Peyer's patch (tissue), 4 donors: Measurements from ENCODE around the gene ACAP1. TPM values are rescaled to one million over a fixed set of nuclear protein-coding genes. Genes with fewer than 3 reads are reported as not detected.
"Not testable (repeated sequence)": the region's sequence is repeated elsewhere in the genome, so short reads cannot be mapped to it uniquely, and the experiment has no call there.

ENCODE experiments used
- DNase-seq, 3 donors: peaks; one replicate each; pipeline ENCODE4 v3.0.0-alpha.2; 2017 to 2019
- H3K27ac ChIP-seq, 4 donors: fragments of 200-600 bp; sonication (generic); one replicate each; pipeline ENCODE4 v1.5.1; 2016 to 2019
- H3K27me3 ChIP-seq, 2 donors: fragments of 200-600 bp; sonication (generic); one replicate each; pipeline ENCODE4 v1.5.1; 2019
- H3K36me3 ChIP-seq, 3 donors: fragments of 200-600 bp; sonication (generic); one replicate each; pipeline ENCODE4 v1.5.1; 2016 to 2019
- H3K4me1 ChIP-seq, 4 donors: fragments of 200-600 bp; sonication (generic); one replicate each; pipeline ENCODE4 v1.5.1; 2016 to 2019
- H3K4me3 ChIP-seq, 4 donors: fragments of 200-600 bp; sonication (generic); 1 replicate in 3 of 4; 2 replicates in 1 of 4; pipeline ENCODE4 v1.5.1; 2016 to 2019; ENCODE audit warnings: mild to moderate bottlenecking in 1 of 4
- H3K9me3 ChIP-seq, 4 donors: fragments of 200-600 bp; sonication (generic); one replicate each; pipeline ENCODE4 v1.5.1; 2016 to 2019; ENCODE audit warnings: mild to moderate bottlenecking in 1 of 4
- CTCF ChIP-seq, 6 experiments: fragments of 450-650 bp in 4 of 6; fragments of 200-600 bp in 2 of 6; sonication (generic) in 1 of 6; IDR thresholded peaks; one replicate each; pipeline ENCODE4 v1.5.1; 2017 to 2019; ENCODE audit warnings: antibody characterized with exemption in 6 of 6, mild to moderate bottlenecking in 3 of 6, moderate library complexity in 1 of 6
- POLR2A ChIP-seq, 2 donors: fragments of 450-650 bp; IDR thresholded peaks; one replicate each; pipeline ENCODE4 v1.5.1; 2017; ENCODE audit warnings: antibody characterized with exemption in 2 of 2, mild to moderate bottlenecking in 2 of 2, moderate library complexity in 2 of 2
- total RNA-seq, 4 donors: library from RNA; depleted of rRNA; stranded (reverse); fragments of >200 nt; gene quantifications; one replicate each; pipeline ENCODE4 v1.1.0, GENCODE V29; 2016

The ACAP1 gene
- total RNA-seq, 4 donors from 2014 or later, result 15.6 to 696 (median 24.0) TPM

DNA sequence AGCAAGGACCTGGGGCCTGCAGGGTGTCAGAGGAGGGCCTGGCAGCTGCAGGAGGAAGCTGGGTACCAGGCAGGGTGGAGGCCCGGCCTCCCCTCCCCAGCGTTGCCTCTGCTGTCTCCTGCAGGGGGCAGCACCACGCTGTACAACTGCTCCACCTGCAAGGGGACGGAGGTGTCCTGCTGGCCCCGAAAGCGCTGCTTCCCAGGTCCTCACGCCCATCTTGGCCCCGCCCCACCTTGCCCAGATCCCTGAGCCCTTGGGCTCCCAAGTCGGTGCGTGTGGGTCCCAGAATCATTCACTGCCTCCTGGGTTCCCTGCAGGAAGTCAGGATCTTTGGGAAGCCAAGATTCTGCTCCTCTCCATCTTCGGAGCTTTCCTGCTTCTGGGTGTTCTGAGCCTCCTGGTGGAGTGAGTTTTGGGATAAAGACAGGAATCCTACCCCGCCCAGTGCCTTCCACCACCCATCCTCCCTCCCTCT, 19.8 kb downstream of the ACAP1 start:
- H3K27me3 ChIP-seq, result no peaks in the 10 kb centered on the region
- TF ChIP-seq POLR2A (IDR thresholded peaks at IDR 0.05) (peak in 1 of 2 donors; percentile 15), CTCF (IDR thresholded peaks at IDR 0.05) (peak; percentile 80 to 97 (median 92))
- H3K27ac ChIP-seq, result peak overlapping the region in 3 of 4 donors; percentile 9 to 46 (median 43)
- peaks cover 0 to 39% (median 10%) of the 10 kb centered on the region in 4 donors for H3K4me1 ChIP-seq
- DNase-seq, result peak; percentile 86 to 93 (median 89)
- no peak overlapping the region for H3K4me3 ChIP-seq
- H3K36me3 ChIP-seq, result no peaks in the 10 kb centered on the region
- no peaks in the 10 kb centered on the region for H3K9me3 ChIP-seq

DNA sequence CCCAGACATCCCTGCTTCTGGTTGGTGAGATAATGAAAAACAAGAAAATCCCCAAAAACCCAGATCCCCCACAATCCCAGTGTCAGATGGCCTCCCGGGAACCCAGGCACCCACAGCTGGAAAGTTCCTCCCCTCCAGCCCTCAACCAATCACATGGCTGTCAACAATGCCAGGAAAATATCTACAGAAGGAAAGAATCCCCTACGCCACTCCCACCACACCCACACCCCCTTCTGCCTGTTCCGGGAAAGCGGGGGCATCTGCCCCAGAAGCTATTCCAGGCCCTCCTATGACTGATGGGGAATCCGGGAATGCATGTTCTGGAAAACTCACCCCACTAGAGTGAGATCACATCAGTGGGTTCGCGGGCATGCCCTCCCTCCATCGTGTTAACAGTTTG, 20.4 kb downstream of the ACAP1 start:
- peaks cover 0 to 38% (median 8%) of the 10 kb centered on the region in 4 donors for H3K4me1 ChIP-seq
- H3K9me3 ChIP-seq, result no peaks in the 10 kb centered on the region
- no peaks in the 10 kb centered on the region for H3K36me3 ChIP-seq
- peak overlapping the region; percentile 9 to 46 (median 30) for H3K27ac ChIP-seq
- TF ChIP-seq CTCF (IDR thresholded peaks at IDR 0.05), result no peak
- DNase-seq, result no peak
- no peaks in the 10 kb centered on the region for H3K27me3 ChIP-seq
- H3K4me3 ChIP-seq, result no peak overlapping the region

DNA sequence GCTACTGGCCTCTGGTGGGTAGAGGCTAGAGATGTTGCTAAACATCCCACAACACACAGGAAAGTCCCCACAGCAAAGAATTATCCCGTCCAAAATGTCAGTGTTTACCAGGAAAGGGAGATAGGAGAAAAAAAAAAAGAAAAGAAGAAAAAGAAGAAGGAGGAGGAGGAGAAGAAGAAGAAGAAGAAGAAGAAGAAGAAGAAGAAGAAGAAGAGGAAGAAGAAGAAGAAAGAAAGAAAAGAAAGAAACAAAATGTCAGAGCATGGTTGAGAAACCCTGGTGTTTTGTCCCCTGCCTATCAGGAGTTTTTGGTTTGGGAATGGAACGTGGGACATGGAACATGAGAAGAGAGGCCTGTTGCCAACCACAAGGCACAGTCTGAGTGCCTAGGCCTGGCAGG, 21.1 kb downstream of the ACAP1 start:
- no peaks in the 10 kb centered on the region for H3K9me3 ChIP-seq
- DNase-seq, result no peak
- peaks cover 0 to 38% (median 8%) of the 10 kb centered on the region in 4 donors for H3K4me1 ChIP-seq
- peak overlapping the region in 1 of 4 donors; percentile 16 for H3K27ac ChIP-seq
- no peaks in the 10 kb centered on the region for H3K27me3 ChIP-seq
- no peak overlapping the region for H3K4me3 ChIP-seq
- H3K36me3 ChIP-seq, result no peaks in the 10 kb centered on the region
- TF ChIP-seq POLR2A (IDR thresholded peaks at IDR 0.05) (no peak), CTCF (IDR thresholded peaks at IDR 0.05) (no peak)

GRCh38 chr17:7361906-7362305, 25.6 kb downstream of the ACAP1 start:
- Histone ChIP-seq H3K36me3 (no peaks in the 10 kb centered on the region), H3K27ac (no peak overlapping the region), H3K4me1 (no peaks in the 10 kb centered on the region), H3K4me3 (no peak overlapping the region), H3K9me3 (no peaks in the 10 kb centered on the region), H3K27me3 (no peaks in the 10 kb centered on the region)
- DNase-seq, result no peak
- TF ChIP-seq CTCF (IDR thresholded peaks at IDR 0.05) (no peak), POLR2A (IDR thresholded peaks at IDR 0.05) (no peak)

DNA sequence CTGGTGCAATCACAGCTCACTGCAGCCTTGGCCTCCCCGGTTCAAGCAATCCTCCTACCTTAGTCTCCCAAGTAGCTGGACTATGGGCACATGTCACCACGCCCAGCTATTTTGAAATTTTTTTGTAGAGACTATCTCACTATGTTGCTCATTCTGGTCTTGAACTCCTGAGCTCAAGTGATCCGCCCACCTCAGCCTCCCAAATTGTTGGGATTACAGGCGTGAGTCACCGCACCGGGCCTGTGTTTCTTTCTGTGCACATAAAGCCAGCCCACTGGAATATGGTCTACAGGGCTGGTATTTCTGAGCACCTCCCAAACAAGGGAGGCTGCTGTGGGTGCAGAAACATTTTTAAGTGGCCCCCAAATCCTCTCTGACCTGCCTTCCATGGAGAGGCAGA, 27.0 kb downstream of the ACAP1 start:
- no peaks in the 10 kb centered on the region for H3K27me3 ChIP-seq
- TF ChIP-seq POLR2A (IDR thresholded peaks at IDR 0.05) (no peak), CTCF (IDR thresholded peaks at IDR 0.05) (no peak)
- H3K4me1 ChIP-seq, result no peaks in the 10 kb centered on the region
- no peak overlapping the region for H3K4me3 ChIP-seq
- no peaks in the 10 kb centered on the region for H3K36me3 ChIP-seq
- DNase-seq, result no peak
- no peaks in the 10 kb centered on the region for H3K9me3 ChIP-seq
- no peak overlapping the region for H3K27ac ChIP-seq

DNA sequence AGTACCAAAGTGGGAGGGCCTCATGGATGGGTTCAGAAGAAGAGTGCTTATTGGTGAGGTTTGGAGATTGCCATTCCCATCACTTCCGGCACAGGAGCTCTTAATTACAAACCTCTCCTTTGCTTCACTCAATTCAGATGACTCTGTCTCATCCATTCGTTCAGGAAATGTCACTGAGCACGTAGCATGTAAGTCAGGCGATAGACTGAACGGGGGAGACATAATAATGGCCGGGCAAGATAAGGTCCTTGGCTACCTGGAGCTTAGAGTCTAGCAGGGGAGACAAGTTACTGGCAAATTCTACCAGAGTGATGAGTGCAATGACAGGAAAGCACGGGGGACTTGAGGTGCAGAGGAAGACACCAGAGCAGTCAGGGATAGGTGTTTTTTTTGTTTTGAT, 29.6 kb downstream of the ACAP1 start:
- not testable (repeated sequence) for DNase-seq, H3K27ac ChIP-seq, H3K4me3 ChIP-seq, H3K36me3 ChIP-seq, H3K9me3 ChIP-seq, H3K27me3 ChIP-seq, H3K4me1 ChIP-seq
